Heart right ventricle (tissue), 16 donors: ENCODE measurements around the gene OVOL3. TPM values are rescaled to one million over a fixed set of nuclear protein-coding genes. Genes with fewer than 3 reads are reported as not detected.

ENCODE experiments used
- ATAC-seq, 8 donors: fragments of 200-7000 bp; cut with Tn5 transposase; one replicate each; pipeline ENCODE4 v1.9.1; 2020; ENCODE audit warnings: mild to moderate bottlenecking in 8 of 8, moderate library complexity in 8 of 8, moderate number of reproducible peaks in 1 of 8
- DNase-seq, 2 donors: peaks; one replicate each; pipeline ENCODE4 v3.0.0-alpha.2; 2020
- H3K27ac ChIP-seq, 10 donors: fragments of 200-600 bp; sonication (generic) in 2 of 10; one replicate each; pipeline versions ENCODE4 v1.5.0 to v1.8.0; 2020 to 2022; ENCODE audit warnings: mild to moderate bottlenecking in 3 of 10
- H3K27me3 ChIP-seq, 7 donors: fragments of 200-600 bp; one replicate each; pipeline ENCODE4 v1.8.0; 2021 to 2022; ENCODE audit warnings: mild to moderate bottlenecking in 2 of 7
- H3K36me3 ChIP-seq, 9 donors: fragments of 200-600 bp; sonication (generic) in 1 of 9; one replicate each; pipeline versions ENCODE4 v1.5.0 to v1.8.0; 2020 to 2022; ENCODE audit warnings: mild to moderate bottlenecking in 2 of 9
- H3K4me1 ChIP-seq, 9 donors: fragments of 200-600 bp; sonication (generic) in 1 of 9; one replicate each; pipeline versions ENCODE4 v1.5.0 to v1.8.0; 2020 to 2022; ENCODE audit warnings: mild to moderate bottlenecking in 4 of 9
- H3K4me3 ChIP-seq, 10 donors: fragments of 200-600 bp; sonication (generic) in 2 of 10; one replicate each; pipeline versions ENCODE4 v1.5.0 to v1.8.0; 2020 to 2022; ENCODE audit warnings: mild to moderate bottlenecking in 7 of 10, moderate library complexity in 2 of 10
- H3K9me3 ChIP-seq, 11 donors: fragments of 200-600 bp in 10 of 11; sonication (generic) in 2 of 11; one replicate each; pipeline versions ENCODE4 v1.5.0 to v1.8.0; 2013 to 2022; ENCODE audit warnings: mild to moderate bottlenecking in 2 of 11, control low read depth in 1 of 11, moderate library complexity in 1 of 11
- CTCF ChIP-seq, 9 donors: fragments of 200-600 bp; sonication (generic) in 2 of 9; IDR thresholded peaks; one replicate each; pipeline versions ENCODE4 v1.5.0 to v1.8.0; 2021 to 2022; ENCODE audit warnings: antibody characterized with exemption in 9 of 9, mild to moderate bottlenecking in 5 of 9, moderate library complexity in 1 of 9
- WGBS, 2 donors: extraction: QIAGEN DNeasy Blood & Tissue Kit; methylation state at CpG; one replicate each; pipeline ENCODE4 v1.1.7; 2013; ENCODE audit warnings: inconsistent platforms in 1 of 2; 5-methylcytosine and 5-hydroxymethylcytosine counted together
- intact Hi-C, 10 donors: fragments of 100-400 bp; cut with DNase I; formaldehyde crosslinking; loops; one replicate each; pipeline versions ENCODE4 v1.11.1 to v1.14.2; 2022
- polyA plus RNA-seq, 2 donors: library from polyadenylated mRNA; stranded (reverse); fragments of 200-250 nt; gene quantifications; one replicate each; pipeline ENCODE4 v1.2.3, GENCODE V29; 2013
- total RNA-seq, 10 donors: library from RNA; stranded (reverse); fragmentation: NEBNext Ultra II Directional in 3 of 10; extraction: Animal tissue kit (Norgen Biotek cat#: 25700) in 3 of 10; gene quantifications; one replicate each; pipeline versions ENCODE4 v1.2.1 to v1.2.4, GENCODE V29; 2021 to 2023
- donor health status: Arrhythmogenic right ventricular cardiomyopathy.
- donor health status: ischemic (EF 13 %, LVEDD 7.1; RV severe dilation, severe dysfunction).
- donor health status: healthy with polysubstance abuse.
- donor health status: DM: no; HTN: yes; CAD: no.
- donor health status: DM: no; HTN: no; CAD: no.
- donor health status: ischemic (EF 25% LVEDD 6.9; RV normal size, moderate dysfunction).
- donor health status: ischemic (EF 25% LVEDD 5.7; RV mildly dilated, moderate dysfunction).
- donor health status: healthy.
- donor health status: DM: yes; HTN: yes; CAD: no.
- donor health status: Ischemic cardiomyopathy.
- donor health status: ischemic (EF 35%, LVEDD 5.7; RV mildly dilated, moderate dysfunction).
- donor health status: nonischemic (EF 11% LVEDD 7.7; RV severe dilation, severe dysfunction).
- donor health status: DM: yes; HTN: yes; CAD: no.
- donor health status: PGD.
- donor health status: ischemic (EF 29% LVEDD 5.4; RV normal size, mild dysfunction).
- donor health status: nonischemic (EF 23%, LVEDD 6.1; RV moderate dilation, normal function).

OVOL3 gene
- total and polyA plus RNA-seq, 12 donors: not detected

DNA sequence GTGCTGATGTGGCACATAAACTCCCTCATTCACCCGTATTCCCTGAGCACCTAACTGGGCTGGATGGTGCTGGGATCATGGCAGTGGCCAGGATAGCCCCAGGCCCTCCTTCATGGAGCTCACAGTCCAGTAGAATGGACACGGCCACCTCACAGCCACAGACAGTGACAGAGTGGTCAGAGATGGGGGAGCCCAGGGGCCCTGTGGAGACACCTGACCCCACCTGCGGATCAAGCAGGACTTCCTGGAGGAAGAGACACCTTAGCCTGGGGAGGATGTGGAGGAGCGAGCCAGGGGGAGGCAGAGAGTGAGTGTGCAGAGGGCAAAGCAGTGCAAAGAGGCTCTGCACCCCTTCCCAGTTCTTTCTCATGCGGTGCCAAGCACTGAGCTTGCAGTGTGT is 21.1 kb upstream of the OVOL3 start:
- H3K4me3 ChIP-seq: no peak overlapping the region
- H3K9me3 ChIP-seq: no peaks in the 10 kb centered on the region
- no peak for ATAC-seq
- H3K27ac ChIP-seq: no peak overlapping the region
- H3K36me3 ChIP-seq: peaks cover 0 to 58% (median 0%) of the 10 kb centered on the region in 9 donors
- H3K4me1 ChIP-seq: peaks cover 0 to 12% (median 5%) of the 10 kb centered on the region in 9 donors
- DNase-seq: no peak
- H3K27me3 ChIP-seq: no peaks in the 10 kb centered on the region
- TF ChIP-seq CTCF (IDR thresholded peaks at IDR 0.05): no peak
- intact Hi-C loops: no loop called here
- WGBS, 2 donors: 95 to 97% methylated on average over 5 of the region's 5 CpGs

GRCh38 chr19:36090910-36091695 is 19.8 kb upstream of the OVOL3 start:
- H3K9me3 ChIP-seq: no peaks in the 10 kb centered on the region
- intact Hi-C loops: no loop called here
- H3K4me1 ChIP-seq: peaks cover 0 to 12% (median 5%) of the 10 kb centered on the region in 9 donors
- 88 to 91% methylated on average over 13 of the region's 13 CpGs for whole genome bisulfite sequencing, 2 donors
- ATAC-seq: no peak
- DNase-seq: no peak
- H3K27me3 ChIP-seq: no peaks in the 10 kb centered on the region
- TF ChIP-seq CTCF (IDR thresholded peaks at IDR 0.05): no peak
- peaks cover 0 to 57% (median 0%) of the 10 kb centered on the region in 9 donors for H3K36me3 ChIP-seq
- no peak overlapping the region for H3K27ac ChIP-seq
- no peak overlapping the region for H3K4me3 ChIP-seq

- 87 to 95% methylated on average over 7 of the region's 7 CpGs for WGBS, 2 donors
- peak overlapping the region in 2 of 10 donors; percentile 20 to 69 for H3K27ac ChIP-seq
Measured at GRCh38 chr19:36092566-36092965, 18.4 kb upstream of the OVOL3 start.

GRCh38 chr19:36093146-36093662 is 17.7 kb upstream of the OVOL3 start:
- WGBS, 2 donors: 76 to 77% methylated on average over 5 of the region's 5 CpGs
- TF ChIP-seq CTCF (IDR thresholded peaks at IDR 0.05): no peak
- peaks cover 0 to 48% (median 0%) of the 10 kb centered on the region in 9 donors for H3K36me3 ChIP-seq
- H3K27ac ChIP-seq: peak overlapping the region in 8 of 10 donors; percentile 20 to 76 (median 64)
- ATAC-seq: peak in 2 of 8 donors; percentile 18 to 26
- H3K9me3 ChIP-seq: no peaks in the 10 kb centered on the region
- DNase-seq: no peak
- H3K27me3 ChIP-seq: no peaks in the 10 kb centered on the region
- no peak overlapping the region for H3K4me3 ChIP-seq
- peaks cover 0 to 20% (median 6%) of the 10 kb centered on the region in 9 donors for H3K4me1 ChIP-seq
- intact Hi-C loops: no loop called here

More at GRCh38 chr19:36092566-36092965, 18.4 kb upstream of the OVOL3 start:
- TF ChIP-seq CTCF (IDR thresholded peaks at IDR 0.05): no peak
- intact Hi-C loops: no loop called here
- Histone ChIP-seq H3K36me3 (peaks cover 0 to 54% (median 0%) of the 10 kb centered on the region in 9 donors), H3K27me3 (no peaks in the 10 kb centered on the region), H3K4me1 (peaks cover 0 to 20% (median 6%) of the 10 kb centered on the region in 9 donors), H3K9me3 (no peaks in the 10 kb centered on the region), H3K4me3 (no peak overlapping the region)
- DNase-seq (no peak), ATAC-seq (no peak)
